ENCODE results near the gene MRPS34.

MRPS34 gene

DNA sequence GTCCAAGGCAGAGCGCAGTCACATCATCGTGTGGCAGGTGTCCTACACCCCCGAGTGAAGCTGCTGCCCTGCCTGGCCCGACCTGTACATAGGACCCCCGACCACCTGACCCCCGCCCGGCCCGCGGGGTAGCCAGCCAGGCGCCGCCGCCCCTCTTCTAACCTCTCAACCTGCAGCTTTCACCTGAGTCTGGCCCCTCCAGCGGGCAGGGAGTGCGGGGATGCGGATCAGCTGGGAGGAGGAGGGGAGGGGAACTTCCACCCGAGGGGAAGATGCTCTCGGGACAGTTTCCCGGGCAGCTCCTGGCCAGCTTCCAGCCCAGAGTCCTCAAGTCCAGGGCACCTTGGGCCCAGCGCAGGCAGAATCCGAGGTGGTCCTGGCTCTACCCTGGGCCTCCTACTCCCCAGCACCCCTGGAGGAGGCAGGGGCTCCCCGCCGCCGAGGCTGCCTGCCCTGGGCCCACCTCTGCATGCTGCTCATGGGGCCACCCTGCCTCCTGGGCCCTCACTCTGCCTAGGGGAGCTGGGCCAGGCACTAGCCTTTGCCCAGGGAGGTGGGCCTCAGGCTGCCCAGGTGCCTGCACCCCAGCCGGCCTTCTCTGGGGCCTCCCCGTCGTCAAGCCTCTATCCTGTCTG is 4.0 kb downstream of the MRPS34 start:
- no peak for DNase-seq

DNA sequence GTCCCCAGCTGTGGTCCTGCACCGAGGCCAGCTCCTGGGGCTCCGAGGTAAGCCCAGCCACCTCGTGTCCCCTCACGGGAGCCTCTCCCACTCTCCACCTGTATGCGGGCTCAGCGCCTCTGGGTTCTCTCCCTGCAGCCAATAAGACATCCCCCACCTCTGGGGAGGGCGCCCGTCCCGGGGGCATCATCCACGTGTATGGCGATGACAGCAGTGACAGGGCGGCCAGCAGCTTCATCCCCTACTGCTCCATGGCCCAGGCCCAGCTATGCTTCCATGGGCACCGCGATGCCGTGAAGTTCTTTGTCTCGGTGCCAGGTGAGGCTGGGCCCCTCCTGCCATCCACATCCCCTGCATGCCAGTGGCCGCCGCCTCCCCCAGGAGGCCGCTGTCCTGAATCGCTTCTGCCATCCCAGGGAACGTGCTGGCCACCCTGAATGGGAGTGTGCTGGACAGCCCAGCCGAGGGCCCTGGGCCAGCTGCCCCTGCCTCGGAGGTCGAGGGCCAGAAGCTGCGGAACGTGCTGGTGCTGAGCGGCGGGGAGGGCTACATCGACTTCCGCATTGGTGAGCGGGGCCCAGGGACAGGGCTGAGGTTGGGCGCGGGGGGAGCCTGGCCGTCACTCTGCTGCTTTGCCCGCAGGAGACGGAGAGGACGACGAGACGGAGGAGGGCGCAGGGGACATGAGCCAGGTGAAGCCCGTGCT is 4.7 kb downstream of the MRPS34 start:
- DNase-seq: no peak

GRCh38 chr16:1767116-1767994 is 5.6 kb downstream of the MRPS34 start:
- no peak for DNase-seq

DNA sequence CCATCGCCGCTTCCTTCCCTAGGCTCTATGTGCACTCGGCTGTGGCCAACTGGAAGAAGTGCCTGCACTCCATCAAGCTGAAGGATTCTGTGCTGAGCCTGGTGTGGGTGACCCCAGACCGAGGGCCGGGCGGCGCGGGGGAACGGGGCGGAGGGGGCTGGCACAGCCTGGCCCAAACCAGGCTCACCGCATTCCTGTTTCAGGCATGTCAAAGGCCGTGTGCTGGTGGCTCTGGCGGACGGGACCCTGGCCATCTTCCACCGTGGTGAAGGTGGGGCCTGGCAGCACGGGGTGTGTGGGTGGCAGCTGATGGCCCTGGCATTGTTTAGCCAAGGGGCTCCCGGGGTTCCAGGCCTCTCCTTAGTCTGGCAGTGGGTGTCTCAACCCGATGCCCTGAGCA is 6.2 kb downstream of the MRPS34 start:
- DNase-seq: no peak

DNA sequence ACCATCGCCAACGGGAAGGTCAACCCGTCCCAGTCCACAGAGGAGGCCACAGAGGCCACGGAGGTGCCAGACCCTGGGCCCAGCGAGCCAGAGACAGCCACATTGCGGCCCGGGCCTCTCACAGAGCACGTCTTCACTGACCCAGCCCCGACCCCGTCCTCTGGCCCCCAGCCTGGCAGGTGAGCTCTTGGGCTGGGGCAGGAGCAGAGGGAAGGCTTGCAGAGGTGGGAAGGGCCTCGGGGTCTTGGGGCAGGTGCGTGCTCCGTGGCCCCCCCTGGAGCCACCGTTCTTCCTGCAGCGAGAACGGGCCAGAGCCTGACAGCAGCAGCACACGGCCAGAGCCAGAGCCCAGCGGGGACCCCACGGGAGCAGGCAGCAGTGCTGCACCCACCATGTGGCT is 6.7 kb downstream of the MRPS34 start:
- no peak for DNase-seq

DNA sequence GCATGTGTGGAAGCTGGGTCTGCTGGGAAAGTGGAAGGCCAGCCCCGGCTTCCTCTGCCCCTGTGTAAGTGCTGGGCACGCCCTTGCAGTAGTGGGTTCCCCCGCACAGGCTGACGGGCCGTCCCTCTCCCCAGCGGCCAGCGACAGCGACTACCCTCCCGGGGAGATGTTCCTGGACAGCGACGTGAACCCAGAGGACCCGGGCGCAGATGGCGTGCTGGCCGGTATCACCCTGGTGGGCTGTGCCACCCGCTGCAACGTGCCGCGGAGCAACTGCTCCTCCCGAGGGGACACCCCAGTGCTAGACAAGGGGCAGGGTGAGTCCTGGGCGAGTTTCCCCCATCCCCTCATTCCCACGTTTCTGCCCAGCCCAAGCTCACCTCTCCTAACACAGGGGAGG is 7.1 kb downstream of the MRPS34 start:
- no peak for DNase-seq

DNA sequence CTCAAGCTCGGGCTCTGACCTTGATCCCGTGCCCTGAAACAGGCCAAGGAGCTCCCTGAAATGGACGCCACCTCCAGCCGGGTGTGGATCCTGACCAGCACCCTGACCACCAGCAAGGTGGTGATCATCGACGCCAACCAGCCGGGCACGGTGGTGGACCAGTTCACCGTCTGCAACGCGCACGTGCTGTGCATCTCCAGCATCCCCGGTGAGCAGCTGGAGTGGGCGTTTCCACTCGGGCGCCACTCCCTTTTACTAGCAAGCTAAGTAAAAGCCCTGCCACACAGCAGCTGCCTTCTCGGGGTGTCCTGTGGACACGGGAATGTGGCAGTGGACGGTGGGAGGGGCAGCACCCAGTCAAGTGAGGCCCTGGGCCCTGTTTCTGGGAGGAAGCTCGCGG is 8.0 kb downstream of the MRPS34 start:
- no peak for DNase-seq

DNA sequence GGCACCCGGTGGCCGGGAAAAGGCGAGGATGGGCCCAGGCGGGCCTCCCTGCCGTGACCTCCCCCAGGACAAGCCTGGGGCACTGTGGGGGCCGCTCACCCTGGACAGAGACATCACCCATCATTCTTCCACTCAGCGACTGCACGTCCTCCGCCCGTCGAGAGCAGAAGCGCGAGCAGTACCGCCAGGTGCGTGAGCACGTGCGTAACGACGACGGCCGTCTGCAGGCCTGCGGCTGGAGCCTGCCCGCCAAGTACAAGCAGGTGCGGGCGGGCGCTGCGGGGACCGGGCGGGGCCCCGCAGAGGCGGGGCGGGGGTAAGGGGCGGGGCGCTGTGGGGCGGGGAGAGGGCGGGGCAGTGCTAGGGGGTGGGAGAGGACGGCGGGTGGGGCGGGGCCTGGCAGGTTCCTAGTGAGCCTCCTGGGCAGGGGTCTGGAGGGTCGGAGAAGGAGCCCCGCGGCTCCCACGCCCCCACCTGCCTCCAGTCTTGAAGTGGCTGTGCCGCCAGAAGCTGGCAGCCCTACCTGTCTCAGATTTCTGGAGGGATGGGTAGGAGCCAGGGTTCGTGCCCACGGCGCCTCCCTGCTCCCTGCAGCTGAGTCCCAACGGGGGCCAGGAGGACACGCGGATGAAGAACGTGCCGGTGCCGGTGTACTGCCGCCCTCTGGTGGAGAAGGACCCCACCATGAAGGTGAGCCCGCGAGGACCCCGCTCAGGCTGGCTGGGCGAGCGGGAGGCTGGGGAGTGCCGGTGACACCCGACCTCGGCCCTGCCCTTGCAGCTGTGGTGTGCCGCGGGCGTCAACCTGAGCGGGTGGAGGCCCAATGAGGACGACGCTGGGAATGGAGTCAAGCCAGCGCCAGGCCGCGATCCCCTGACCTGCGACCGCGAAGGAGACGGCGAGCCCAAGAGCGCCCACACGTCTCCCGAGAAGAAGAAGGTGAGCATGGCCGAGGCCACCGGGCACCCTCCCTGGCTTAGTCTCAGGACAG is 9.1 kb downstream of the MRPS34 start:
- no peak for DNase-seq

DNA sequence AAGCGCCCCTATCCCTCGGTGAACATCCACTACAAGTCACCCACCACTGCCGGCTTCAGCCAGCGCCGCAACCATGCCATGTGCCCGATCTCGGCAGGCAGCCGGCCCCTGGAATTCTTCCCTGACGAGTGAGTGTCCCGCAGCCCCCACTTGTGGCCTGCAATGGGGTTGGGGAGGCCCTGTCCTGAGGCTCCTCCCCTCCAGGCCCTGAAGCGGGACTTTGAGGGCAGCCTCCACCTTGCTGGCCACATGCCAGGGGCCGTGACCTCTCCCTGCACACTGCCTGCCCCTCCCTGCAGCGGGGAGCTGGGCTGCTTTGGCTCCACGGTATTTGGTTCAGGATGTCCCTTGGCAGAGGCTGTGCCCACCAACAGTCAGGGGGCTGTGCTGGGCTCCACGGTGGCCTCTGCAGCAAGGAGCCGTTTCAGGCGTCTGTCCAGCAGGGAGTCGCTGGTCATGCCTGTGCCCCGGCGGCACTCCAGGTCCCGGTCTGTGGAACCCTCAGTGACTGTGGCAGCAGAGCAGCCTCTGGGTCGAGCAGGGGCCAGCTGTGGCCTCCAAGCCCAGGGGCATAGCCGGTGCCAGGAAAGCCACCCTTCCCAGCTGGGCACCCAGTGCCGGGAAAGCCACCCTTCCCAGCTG is 9.9 kb downstream of the MRPS34 start:
- no peak for DNase-seq

DNA sequence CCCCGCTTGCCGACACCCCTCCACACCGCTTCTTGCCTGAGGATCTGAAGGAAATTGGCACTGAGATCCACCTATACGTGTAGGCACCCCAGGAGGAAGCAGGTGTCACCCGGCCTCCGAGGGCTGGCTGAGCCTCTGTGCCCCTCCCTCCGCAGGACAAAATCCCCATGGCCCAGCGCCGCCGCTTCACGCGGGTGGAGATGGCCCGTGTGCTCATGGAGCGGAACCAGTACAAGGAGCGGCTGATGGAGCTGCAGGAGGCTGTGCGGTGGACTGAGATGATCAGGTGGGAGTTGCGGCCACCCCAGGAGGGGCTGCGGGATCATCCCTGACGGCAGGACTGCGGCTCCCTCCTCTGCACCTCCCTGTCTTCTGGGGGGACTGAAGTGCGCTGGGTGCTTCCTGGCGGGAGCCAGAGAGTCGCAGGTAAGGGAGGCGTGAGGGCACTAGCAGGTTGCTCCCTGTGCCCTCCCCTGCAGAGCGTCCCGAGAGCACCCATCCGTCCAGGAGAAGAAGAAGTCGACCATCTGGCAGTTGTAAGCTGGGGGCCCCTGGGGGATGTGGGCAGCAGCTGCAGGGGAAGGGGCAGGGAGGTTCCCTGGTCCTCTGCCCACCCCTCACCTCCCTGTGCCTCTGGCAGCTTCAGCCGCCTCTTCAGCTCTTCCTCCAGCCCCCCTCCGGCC is 10.6 kb downstream of the MRPS34 start:
- no peak for DNase-seq

- DNase-seq: no peak
These were observed 11.2 kb downstream of the MRPS34 start for GRCh38 chr16:1761751-1762150.

GRCh38 chr16:1760911-1761310 is 12.0 kb downstream of the MRPS34 start:
- DNase-seq: no peak

GRCh38 chr16:1759511-1759910 is 13.4 kb downstream of the MRPS34 start:
- DNase-seq: no peak

DNA sequence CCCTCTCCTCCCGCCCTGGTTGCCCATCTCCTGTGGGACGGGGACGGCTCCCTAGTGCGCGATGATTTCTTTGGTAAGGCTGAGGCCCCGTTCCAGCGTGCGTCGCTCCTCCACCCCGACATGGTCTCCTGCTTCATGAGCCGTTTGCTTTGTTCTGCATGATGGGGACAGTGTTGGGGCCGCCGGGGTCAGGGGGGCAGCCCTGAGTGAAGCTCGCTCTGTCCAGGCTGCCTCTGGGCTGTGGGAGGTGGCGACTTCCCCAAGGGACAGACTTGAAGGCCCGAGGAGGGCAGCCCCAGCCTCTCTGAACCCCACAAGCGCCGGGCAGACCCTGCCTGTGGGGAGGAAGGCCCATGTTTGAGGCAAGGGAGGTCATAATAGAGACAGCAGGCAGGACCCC is 14.0 kb downstream of the MRPS34 start:
- no peak for DNase-seq

- DNase-seq: no peak
These were observed 15.0 kb downstream of the MRPS34 start for GRCh38 chr16:1757714-1758461.

DNA sequence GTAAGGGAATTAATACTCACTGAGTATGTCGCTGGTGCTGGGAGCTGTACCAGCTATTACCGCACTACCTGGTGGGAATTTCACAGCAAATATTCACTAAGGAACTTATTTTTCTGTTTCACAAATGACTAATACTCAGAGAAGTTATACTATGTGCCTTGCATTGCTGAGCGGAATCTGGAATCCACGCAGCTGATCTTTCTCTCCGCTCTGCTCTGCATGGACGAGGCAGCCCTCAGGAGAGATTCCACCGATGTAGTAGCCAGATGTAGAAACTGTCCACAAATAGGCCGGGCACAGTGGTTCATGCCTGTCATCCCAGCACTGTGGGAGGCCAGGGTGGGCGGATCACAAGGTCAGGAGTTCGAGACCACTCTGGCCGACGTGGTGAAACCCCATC is 18.7 kb downstream of the MRPS34 start:
- no peak for DNase-seq

DNA sequence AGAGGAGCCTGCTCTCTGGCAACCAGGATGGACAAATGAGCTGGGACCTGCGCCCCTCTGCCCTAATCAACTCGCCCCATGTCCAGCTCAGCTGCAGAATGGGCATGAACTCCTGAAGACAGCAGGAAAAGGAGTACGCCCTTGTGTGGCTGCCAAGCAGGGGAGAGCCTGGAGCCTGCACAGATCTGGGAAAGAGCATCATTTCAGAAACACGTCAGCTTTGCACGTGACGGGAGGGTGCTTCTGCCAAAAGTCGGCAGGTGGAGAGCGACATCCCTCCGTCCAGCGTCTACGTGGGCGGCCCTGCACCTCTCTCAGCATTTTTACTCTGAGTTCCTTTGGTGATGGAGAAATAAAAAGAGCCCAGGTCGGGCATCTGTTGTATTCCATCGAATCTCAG is 20.1 kb downstream of the MRPS34 start:
- no peak for DNase-seq

DNA sequence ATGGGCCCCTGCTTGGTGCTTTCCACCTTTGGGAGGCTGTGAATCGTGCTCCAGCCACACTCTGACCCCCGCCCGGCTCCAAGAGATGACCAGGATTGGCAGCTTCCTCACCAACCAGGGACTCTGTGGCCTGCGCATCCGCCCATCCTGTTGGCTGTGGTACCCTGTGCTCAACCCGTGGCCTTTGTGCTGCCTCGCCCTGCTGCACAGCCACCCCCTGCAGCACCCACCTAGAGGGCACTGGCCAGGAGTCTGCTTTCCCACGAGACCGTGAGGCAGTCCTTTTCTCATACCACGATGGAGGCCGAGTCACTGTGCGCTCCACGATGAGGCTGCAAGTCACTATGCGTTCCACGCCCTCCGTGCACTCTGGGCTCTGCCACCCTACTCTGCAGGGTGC is 21.0 kb downstream of the MRPS34 start:
- DNase-seq: no peak

DNA sequence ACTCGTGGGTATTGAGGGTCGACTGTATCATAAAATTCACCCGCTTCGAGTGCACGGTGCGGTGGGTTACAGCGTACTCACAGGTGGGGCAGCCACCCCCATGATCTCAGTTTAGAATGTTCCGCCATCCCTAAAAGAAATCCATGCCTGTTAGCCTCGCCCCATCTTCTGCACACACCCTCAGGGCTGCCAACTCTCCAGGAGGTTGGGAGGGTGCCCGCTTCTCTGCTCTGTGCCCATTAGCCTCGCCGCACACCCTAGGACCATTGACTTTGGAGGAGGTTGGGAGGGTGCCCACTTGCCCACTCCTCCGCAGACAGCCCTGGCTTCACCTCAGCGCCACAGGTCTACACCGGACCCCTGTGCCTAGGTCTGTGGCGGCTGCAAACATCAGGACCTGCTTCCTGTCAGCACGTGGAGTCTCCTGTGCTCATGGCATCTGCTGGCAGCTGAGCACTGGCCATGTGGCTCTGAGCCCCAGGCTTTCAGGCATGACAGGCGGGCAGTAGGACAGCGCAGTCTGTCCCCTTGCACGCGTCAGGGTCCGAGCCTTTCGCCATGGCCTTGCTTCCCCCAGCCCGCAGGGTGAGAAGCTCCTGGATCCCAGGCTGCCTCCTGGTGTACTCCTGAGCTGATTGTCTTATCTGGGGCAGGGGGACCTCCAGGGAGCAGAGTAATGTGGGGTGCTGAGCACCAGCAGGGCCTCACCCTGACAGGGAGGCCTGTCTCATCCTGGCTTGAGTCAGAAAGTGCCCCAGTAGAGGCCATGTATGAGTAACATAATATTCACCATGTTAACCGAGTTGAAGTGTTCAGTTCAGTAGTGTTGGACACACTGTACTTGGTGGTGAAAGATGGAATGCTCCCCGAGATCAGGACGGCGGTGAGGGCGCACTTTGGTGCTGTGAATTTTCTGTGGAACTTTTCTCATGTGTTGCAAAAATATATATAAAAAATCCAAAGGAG is 23.5 kb downstream of the MRPS34 start:
- DNase-seq: no peak

DNA sequence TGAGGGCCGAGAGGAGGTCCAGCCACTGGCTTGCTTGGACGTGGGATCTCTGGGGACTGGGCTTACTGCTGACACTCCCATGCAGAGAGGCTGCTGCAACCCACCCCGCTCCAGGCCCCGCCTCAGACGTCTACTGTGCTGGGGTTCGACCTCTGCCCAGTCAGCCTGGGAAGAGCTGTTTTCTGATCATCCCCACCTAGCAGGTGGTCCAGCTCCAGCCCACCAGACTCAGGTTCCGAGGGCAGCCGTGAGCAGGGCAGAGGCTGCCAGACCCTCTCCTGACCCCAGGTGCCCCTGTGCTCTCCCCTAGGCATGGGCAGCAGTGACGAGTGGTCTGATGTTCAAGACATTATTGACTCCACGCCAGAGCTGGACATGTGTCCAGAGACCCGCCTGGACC is 25.0 kb downstream of the MRPS34 start:
- DNase-seq: no peak

Data from NCI-H2107 (cell line).